Dermis microvascular lymphatic vessel endothelial cell (primary cell): ENCODE measurements around the gene PPA2. TPM values are rescaled to one million over a fixed set of nuclear protein-coding genes. Genes with fewer than 3 reads are reported as not detected.

Source experiments
- DNase-seq, 2 donors: peaks; one replicate each; pipeline versions ENCODE4 v3.0.0 to v3.0.0-alpha.2; 2010; ENCODE audit warnings: low read depth in 2 of 2
- total RNA-seq: library from RNA; depleted of rRNA; stranded (reverse); fragments of >200 nt; gene quantifications from 2 replicates; pipeline ENCODE4 v1.2.1, GENCODE V29; 2014

Gene PPA2
- total RNA-seq, 1 donor from 2014 or later = 50.8 TPM

GRCh38 chr4:105399532-105400161 lies 74.2 kb downstream of the PPA2 start:
- peak in 1 of 2 donors; percentile 54 for DNase-seq

DNA sequence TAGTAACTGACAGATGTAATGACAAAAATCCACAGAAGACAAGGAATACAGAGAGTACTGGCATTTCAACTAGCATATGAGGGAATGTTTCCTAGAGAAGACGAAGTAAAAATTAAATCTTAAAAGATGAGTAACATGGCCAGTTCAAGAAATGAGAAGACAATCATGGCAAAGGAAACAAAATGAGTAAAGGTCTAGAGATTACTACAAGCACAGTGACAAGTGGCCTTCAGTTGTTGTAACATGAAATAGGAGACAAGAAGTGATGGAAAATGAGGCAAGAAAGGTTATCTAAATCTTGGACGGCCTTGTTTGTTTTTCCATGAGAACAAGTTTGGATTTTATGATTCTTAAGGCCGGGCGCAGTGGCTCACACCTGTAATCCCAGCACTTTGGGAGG lies 81.0 kb downstream of the PPA2 start:
- DNase-seq = no peak

GRCh38 chr4:105389167-105389566 lies 84.7 kb downstream of the PPA2 start:
- DNase-seq = no peak

DNA sequence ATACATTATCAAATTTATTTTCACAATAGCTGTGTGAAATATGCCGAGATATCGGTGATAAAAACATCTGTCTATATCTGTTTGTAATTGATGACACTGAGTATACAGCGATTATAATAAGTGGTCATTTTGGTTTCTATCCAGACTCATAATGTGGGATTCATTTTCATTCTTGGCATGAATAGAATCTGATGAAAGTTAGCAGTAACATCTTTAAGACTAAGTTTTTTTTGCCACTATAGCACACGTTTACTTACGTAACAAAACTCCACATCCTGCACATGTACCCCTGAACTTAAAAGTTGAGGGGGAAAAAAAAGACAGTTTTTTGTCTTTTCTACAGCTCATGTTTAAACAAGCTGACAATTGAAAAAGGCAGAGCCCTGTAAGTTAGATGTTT lies 86.4 kb downstream of the PPA2 start:
- no peak for DNase-seq

GRCh38 chr4:105386012-105386411 lies 87.8 kb downstream of the PPA2 start:
- DNase-seq = peak in 1 of 2 donors; percentile 6

DNA sequence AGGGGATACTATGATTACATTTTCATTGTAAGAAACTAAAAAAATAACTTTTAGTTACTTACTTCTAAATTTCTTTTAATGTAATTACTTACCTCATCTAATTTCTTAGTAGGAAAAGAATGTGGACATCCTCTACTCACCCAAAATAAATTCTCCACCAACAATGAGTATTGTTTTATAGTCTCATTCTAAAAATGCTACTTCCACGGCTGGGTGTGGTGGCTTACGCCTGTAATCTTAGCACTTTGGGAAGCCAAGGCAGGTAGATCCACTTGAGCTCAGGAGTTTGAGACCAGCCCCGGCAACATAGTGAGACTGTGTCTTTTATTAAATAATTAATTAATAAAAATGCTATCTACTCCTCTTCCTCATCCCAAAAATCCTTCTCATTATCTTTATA lies 99.8 kb downstream of the PPA2 start:
- no peak for DNase-seq

- DNase-seq = no peak
Measured at GRCh38 chr4:105373324-105373723, 100.5 kb downstream of the PPA2 start.

GRCh38 chr4:105369988-105370387 lies 103.9 kb downstream of the PPA2 start:
- DNase-seq = no peak

DNA sequence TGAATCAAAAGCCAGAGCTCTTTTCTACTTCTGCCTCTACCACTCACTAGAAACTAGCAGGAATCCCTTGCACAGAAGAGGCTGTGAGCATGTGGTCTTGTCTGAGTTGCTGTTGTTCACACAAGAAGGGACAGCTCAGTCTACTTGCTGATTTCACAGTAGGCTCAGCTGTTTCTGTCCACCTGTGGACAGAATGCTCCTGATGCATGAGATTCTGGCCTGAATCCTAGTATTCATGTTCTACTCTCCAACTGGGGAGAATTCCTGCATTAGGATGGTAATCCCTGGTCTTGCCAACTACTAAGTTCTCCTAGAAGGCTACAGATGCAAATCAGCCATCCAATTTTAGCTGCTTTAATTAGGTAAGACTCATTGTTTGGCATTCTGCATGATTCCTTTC lies 112.8 kb downstream of the PPA2 start:
- DNase-seq = no peak

- no peak for DNase-seq
Measured at GRCh38 chr4:105357258-105357980, 116.4 kb downstream of the PPA2 start.

DNA sequence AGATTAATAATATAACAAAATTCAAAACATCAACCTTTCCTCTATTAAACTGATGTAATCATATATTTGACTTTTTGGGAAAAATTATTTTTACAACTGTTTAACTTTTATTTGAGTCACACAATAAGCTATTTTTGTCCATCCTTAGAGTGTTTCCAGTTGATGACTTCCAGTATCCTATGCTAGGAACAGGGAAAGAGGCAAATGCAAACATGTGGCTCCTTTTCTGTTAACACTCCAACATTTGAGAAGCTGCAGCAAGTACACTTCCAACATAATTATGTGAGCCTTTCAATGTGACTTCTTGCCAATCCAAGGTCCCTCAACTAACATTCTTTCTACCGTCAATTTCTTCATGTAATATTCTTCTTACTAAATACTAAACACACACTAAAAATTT lies 117.7 kb downstream of the PPA2 start:
- DNase-seq = no peak

DNA sequence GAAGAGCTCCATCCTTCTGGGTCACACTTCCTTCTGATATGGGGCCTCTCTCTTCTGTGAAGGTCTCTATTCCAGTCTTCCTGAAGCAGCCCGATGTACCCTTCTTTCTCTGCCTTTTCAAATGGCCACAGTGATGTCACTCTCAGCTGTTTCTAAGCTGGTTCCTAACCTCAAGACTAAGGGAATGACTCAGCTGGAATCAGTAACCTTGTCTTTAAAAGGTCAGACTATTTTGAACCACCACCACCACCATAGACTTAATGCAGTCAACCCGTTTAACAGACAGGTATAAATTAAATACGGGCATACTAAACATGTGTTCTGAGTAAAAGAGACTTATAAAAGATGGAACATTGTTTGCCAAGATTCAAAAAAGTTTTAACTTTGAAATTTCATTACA lies 121.0 kb downstream of the PPA2 start:
- no peak for DNase-seq

- DNase-seq = no peak
Measured at GRCh38 chr4:105351861-105352260, 122.0 kb downstream of the PPA2 start.

DNA sequence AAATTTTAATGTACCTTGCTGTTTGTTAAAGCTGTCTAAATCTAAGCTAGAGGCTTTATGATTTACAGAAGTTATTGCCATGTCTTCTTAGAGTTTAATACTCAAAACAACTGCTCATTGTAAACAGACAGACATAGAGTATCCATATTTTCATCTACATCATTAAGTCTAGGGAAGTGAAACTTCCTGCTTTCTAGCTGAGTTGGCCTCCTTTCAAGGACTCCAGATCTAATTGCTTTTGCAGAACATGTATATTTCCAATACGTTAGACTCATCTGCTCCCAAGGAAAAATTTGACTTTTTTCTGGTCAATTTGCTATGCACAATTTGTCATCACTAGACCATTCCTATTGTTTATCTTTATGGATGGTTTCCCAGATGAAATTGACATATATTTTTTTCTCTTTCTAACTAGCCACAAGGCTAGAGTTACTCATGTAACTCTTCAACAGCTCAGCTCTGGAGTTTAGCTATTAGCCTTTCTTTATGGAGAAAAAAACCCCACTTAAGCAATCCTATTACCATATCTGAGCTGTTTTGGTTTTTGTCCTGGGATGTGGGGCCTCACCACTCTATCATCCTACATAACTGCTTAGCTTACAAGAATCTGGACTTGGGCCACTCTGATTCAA lies 122.9 kb downstream of the PPA2 start:
- peak in 1 of 2 donors; percentile 21 for DNase-seq

DNA sequence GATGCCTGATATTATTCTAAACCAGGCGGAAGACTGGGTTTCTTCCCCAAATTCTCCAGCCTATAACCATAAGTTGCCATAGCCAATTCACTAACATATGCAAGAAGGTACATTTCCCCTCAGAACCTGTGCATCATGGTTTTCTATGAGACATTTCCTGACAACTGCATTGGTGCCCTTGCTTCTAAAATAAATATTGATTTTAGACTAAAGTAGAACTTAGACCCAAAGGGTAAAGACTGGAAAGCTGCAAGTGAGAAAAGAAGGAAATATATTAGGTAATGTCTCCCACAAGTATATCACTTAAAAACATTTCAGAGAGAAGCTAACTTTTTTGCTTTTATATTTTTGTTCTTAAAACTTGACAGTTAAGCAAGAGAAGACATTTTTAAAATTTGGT lies 125.1 kb downstream of the PPA2 start:
- DNase-seq = no peak

DNA sequence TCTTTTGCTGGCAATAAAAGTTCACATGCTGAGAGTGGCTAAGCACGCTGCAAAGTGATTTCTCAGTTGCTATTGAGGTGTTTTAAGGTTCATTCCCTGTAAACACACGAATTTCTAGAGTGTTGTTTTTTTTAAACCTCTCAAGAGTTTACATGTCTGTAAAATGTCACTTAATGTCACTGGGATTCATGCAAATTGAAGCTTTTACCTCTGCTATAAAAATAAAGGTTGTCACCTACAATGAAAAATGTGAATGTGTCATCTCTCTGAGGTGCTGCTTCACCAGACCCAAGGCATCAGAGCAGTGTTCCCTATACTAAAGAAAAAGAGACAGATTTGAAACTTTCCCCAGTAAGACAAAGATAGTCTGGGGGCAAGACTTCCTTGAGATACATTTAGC lies 127.0 kb downstream of the PPA2 start:
- DNase-seq = no peak

DNA sequence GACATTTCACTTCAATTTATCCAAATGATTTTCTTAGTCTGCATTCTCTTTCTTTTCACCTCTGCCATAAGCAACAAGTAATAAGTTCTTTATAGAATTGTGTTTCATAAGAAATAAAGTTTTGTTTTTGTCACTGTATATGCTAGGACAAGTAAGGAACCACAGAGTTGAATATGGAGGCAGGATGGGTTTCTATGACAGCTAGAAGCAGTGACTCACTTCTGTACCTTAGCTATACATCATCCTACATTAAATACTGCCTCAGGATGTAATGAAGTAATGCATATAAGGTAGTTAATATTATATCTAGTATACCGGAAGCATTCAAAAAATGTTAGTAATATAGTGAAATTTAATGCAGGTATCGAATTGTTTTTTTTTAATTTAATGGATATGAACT lies 128.0 kb downstream of the PPA2 start:
- no peak for DNase-seq

GRCh38 chr4:105345358-105345757 lies 128.5 kb downstream of the PPA2 start:
- no peak for DNase-seq

GRCh38 chr4:105344141-105344540 lies 129.7 kb downstream of the PPA2 start:
- no peak for DNase-seq

DNA sequence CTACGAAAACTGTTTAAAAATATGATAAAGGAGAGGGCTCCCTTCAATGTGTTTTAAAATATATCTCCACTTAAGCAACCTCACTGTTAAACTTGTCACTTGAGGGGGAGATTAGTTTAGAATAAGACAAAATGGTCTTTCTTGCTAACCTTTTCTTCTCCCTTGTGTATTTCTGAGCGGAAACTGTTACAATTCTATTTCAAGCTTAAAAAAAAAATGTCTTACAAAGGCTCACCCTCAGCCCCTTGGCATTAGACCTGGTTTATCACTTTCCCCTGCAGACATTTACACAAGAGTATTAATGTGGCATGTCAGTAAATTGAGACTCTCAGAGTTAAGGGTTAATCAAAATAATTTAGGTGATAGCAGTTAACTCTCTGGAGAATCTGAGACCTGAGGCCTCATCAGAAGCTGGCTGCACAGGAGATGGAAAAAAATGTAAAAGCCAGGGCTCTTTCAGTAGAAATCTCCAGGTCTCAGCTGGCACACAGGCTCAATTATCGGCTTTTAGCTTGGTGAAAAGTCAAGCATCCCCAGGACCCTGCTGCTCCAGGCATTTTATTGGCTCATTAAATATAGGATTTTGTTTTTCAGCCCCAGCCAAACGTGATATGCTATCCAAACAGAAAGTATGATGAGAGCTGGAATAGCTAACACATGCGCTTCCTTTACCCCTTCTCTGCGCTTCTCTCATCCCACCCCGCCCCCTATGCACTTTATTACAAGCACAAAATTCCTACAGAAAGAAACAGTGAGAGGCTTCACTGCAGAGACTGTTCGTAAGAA lies 130.5 kb downstream of the PPA2 start:
- DNase-seq = no peak

- no peak for DNase-seq
Measured at GRCh38 chr4:105329081-105329480, 144.8 kb downstream of the PPA2 start.

- no peak for DNase-seq
Measured at GRCh38 chr4:105327956-105328355, 145.9 kb downstream of the PPA2 start.
